ENCODE data around the gene PRDM15.

The PRDM15 gene

GRCh38 chr21:41779659-41780058 is 99.5 kb downstream of the PRDM15 start:
- H3K9me3 ChIP-seq (ENCODE audit: severe bottlenecking): no peaks in the 10 kb centered on the region
- no peak overlapping the region for H3K27ac ChIP-seq (ENCODE audit: poor library complexity, severe bottlenecking)
- no peak overlapping the region for H3K4me3 ChIP-seq (ENCODE audit: severe bottlenecking)
- no peaks in the 10 kb centered on the region for H3K36me3 ChIP-seq (ENCODE audit: low read depth)
- TF ChIP-seq CTCF (IDR thresholded peaks at IDR 0.05; ENCODE audit: poor library complexity, severe bottlenecking): no peak
- ATAC-seq (ENCODE audit: low read depth) (no peak), DNase-seq (ENCODE audit: low spot score) (no peak)
- H3K27me3 ChIP-seq (ENCODE audit: insufficient read depth, poor library complexity, severe bottlenecking): no peaks in the 10 kb centered on the region
- peaks cover 35% of the 10 kb centered on the region for H3K4me1 ChIP-seq (ENCODE audit: insufficient read depth, poor library complexity, severe bottlenecking)

- TF ChIP-seq CTCF (IDR thresholded peaks at IDR 0.05; ENCODE audit: poor library complexity, severe bottlenecking): no peak
- Histone ChIP-seq H3K27me3 (ENCODE audit: insufficient read depth, poor library complexity, severe bottlenecking) (no peaks in the 10 kb centered on the region), H3K4me3 (ENCODE audit: severe bottlenecking) (no peak overlapping the region), H3K27ac (ENCODE audit: poor library complexity, severe bottlenecking) (no peak overlapping the region), H3K9me3 (ENCODE audit: severe bottlenecking) (no peaks in the 10 kb centered on the region), H3K36me3 (ENCODE audit: low read depth) (no peaks in the 10 kb centered on the region), H3K4me1 (ENCODE audit: insufficient read depth, poor library complexity, severe bottlenecking) (peaks cover 29% of the 10 kb centered on the region)
- DNase-seq (ENCODE audit: low spot score) (no peak), ATAC-seq (ENCODE audit: low read depth) (no peak)
Measured at GRCh38 chr21:41778930-41779600, 100.1 kb downstream of the PRDM15 start.

- H3K27ac ChIP-seq (ENCODE audit: poor library complexity, severe bottlenecking): peak overlapping the region; percentile 34
Measured at GRCh38 chr21:41777951-41778815, 101.0 kb downstream of the PRDM15 start.

GRCh38 chr21:41776778-41777177 is 102.4 kb downstream of the PRDM15 start:
- DNase-seq (ENCODE audit: low spot score) (no peak), ATAC-seq (ENCODE audit: low read depth) (no peak)
- TF ChIP-seq CTCF (IDR thresholded peaks at IDR 0.05; ENCODE audit: poor library complexity, severe bottlenecking): no peak
- H3K36me3 ChIP-seq (ENCODE audit: low read depth): no peaks in the 10 kb centered on the region
- no peaks in the 10 kb centered on the region for H3K9me3 ChIP-seq (ENCODE audit: severe bottlenecking)
- no peak overlapping the region for H3K27ac ChIP-seq (ENCODE audit: poor library complexity, severe bottlenecking)
- H3K4me1 ChIP-seq (ENCODE audit: insufficient read depth, poor library complexity, severe bottlenecking): peaks cover 11% of the 10 kb centered on the region
- no peak overlapping the region for H3K4me3 ChIP-seq (ENCODE audit: severe bottlenecking)
- H3K27me3 ChIP-seq (ENCODE audit: insufficient read depth, poor library complexity, severe bottlenecking): no peaks in the 10 kb centered on the region

More at GRCh38 chr21:41777951-41778815, 101.0 kb downstream of the PRDM15 start:
- DNase-seq (ENCODE audit: low spot score) (peak; percentile 84), ATAC-seq (ENCODE audit: low read depth) (peak; percentile 88)
- Histone ChIP-seq H3K4me1 (ENCODE audit: insufficient read depth, poor library complexity, severe bottlenecking) (peaks cover 20% of the 10 kb centered on the region), H3K27me3 (ENCODE audit: insufficient read depth, poor library complexity, severe bottlenecking) (no peaks in the 10 kb centered on the region), H3K36me3 (ENCODE audit: low read depth) (no peaks in the 10 kb centered on the region), H3K9me3 (ENCODE audit: severe bottlenecking) (no peaks in the 10 kb centered on the region), H3K4me3 (ENCODE audit: severe bottlenecking) (no peak overlapping the region)
- peak; percentile 94 for TF ChIP-seq CTCF (IDR thresholded peaks at IDR 0.05; ENCODE audit: poor library complexity, severe bottlenecking)

- TF ChIP-seq CTCF (IDR thresholded peaks at IDR 0.05; ENCODE audit: poor library complexity, severe bottlenecking): no peak
- H3K27ac ChIP-seq (ENCODE audit: poor library complexity, severe bottlenecking): no peak overlapping the region
- no peak for DNase-seq (ENCODE audit: low spot score)
- no peaks in the 10 kb centered on the region for H3K36me3 ChIP-seq (ENCODE audit: low read depth)
- H3K4me1 ChIP-seq (ENCODE audit: insufficient read depth, poor library complexity, severe bottlenecking): peaks cover 11% of the 10 kb centered on the region
- H3K27me3 ChIP-seq (ENCODE audit: insufficient read depth, poor library complexity, severe bottlenecking): no peaks in the 10 kb centered on the region
- no peaks in the 10 kb centered on the region for H3K9me3 ChIP-seq (ENCODE audit: severe bottlenecking)
- H3K4me3 ChIP-seq (ENCODE audit: severe bottlenecking): no peak overlapping the region
- no peak for ATAC-seq (ENCODE audit: low read depth)
Measured at GRCh38 chr21:41775149-41775472, 104.0 kb downstream of the PRDM15 start.
